Activated CD4-positive, alpha-beta T cell treated with anti-CD3 and anti-CD28 coated beads for 4 hours (primary cell): ENCODE measurements around the gene SLC26A1.

Source experiments
- DNase-seq, 2 donors: peaks; one replicate each; pipeline ENCODE4 v3.0.0-alpha.2; 2020

SLC26A1 gene

DNA sequence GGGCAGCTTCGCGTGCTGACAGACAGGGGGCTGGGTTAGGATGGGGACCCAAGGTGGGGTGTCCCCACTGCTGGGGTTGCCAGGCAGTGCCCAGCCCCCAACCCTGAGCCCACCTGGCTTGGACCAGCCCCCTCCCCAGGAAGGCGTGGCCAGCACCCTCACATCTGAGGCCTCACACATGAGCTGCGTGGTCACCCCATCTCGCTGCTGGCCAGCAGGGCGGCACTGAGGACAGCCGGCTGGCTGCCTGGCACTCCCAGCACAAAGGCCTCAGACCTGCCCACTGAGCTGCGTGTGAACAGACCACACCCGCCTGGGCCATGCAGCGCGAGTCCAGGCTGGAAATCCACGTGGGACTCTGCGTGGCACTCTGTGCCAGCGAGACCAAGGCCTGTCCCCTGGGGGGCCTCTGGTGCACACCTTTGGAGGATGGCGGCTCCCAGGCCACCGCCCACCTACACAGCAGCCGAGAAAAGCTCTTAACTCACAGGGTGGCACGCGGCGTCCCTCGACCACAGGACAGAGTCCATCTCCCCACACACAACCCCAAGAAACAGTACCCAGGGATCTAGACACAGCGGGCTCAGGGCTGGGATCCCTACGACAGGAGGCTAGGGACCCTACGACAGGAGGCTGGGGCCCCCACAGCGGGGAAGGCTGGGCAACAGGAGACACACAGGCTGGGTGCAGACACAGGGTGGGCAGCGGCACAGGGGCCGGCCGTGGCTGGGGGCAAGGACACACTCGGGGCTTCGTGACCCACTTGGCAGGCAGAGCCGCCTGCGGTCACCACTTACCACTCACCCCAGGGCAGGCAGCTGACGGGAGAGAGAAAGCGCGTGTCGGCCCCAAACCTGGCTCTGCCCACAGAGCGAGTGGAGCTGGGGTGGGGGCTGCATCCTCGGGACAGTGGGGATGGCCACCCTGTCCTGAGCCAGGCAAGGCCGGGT lies 29.7 kb downstream of the SLC26A1 start:
- no peak for DNase-seq

GRCh38 chr4:962231-963208 lies 30.7 kb downstream of the SLC26A1 start:
- no peak for DNase-seq

- no peak for DNase-seq
These were observed 31.6 kb downstream of the SLC26A1 start for GRCh38 chr4:961351-962230.

DNA sequence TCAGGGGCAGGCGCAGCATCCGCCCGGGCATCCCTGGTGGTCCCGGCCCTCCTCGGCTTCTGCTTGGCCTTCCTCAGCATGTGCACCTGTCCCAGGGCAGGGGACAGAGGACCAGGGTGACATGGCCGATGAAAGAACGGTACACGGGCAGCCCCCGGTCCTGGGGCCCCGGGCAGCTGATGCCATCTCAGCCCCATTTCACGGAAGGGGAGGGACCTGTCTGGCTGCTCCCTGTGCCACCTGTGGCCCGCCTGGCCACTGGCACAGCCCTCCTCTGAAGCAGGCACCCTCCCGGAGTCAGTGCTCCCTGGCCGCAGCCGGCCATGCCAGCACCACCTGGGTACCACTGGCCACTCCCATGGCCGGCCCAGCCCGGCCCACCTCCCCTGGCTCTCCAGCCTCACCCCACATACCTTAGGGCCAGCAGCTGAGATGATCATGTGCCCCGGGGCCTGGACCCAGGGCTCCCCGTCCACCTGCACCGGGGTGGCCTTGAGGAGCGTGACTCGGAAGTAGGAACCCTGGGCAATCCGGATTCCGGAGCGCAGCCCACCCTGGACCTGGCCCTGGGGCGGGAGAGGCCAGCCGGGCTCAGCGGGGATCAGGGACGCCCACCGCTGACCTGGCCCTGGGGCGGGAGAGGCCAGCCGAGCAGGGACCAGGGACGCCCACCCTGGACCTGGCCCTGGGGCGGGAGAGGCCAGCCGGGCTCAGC lies 32.4 kb downstream of the SLC26A1 start:
- no peak for DNase-seq

- DNase-seq, result no peak
These were observed 33.0 kb downstream of the SLC26A1 start for GRCh38 chr4:960140-960635.

DNA sequence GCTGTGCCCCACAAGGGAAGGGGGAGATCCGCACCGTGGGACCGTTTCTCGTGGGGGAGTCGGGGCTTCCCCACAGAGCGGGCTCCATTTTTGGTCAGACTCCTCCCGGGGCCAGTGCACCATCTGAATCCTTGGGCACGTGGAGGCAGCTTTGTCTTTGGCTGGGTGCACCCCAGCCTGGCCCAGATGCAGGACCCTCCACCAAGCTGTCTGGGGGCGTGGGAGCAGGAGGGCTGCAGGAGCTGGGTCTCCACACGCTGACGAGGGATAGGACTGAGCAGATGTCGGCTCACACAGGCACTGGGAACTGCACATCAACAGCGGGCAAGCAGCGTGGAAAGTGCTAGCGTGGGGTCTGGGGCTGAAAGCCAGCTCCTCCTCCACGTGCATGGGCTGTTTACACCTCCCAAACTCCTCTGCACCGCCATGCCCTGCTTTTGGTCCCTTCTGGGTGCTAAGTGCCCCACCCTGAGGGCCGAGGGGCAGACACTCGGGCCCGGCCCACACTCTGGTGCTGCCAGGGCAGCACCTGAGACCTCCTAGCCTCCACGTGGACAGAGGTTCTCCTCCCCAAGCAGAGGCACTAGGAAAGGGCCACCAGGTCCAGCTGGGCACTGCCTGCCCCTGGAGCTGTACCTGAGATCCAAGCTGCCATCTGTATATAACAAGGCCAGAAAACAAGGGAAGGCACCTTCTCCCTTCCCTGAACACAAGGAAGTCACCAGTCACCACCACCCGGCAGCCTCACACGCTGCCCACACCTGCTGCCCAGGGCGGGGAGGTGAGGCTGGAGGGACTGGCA lies 33.7 kb downstream of the SLC26A1 start:
- no peak for DNase-seq

- DNase-seq, result no peak
These were observed 34.4 kb downstream of the SLC26A1 start for GRCh38 chr4:958696-959337.

DNA sequence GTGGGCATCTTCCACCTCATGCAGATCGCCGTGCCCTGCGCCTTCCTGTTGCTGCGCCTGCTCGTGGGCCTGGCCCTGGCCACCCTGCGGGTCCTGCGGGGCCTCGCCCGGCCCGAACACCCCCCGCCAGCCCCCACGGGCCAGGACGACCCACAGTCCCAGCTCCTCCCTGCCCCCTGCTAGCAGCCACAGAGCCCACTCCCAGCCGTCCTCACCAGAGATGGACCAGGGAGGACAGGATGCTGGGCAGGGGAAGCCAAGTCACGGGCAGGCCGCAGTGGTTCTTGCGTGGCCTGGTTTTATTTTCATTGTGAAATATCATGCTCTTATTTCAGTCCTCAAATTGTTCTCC lies 34.9 kb downstream of the SLC26A1 start:
- no peak for DNase-seq

GRCh38 chr4:957581-958313 lies 35.5 kb downstream of the SLC26A1 start:
- DNase-seq, result no peak

GRCh38 chr4:957231-957580 lies 36.0 kb downstream of the SLC26A1 start:
- DNase-seq, result no peak

GRCh38 chr4:956531-957230 lies 36.5 kb downstream of the SLC26A1 start:
- DNase-seq, result no peak

DNA sequence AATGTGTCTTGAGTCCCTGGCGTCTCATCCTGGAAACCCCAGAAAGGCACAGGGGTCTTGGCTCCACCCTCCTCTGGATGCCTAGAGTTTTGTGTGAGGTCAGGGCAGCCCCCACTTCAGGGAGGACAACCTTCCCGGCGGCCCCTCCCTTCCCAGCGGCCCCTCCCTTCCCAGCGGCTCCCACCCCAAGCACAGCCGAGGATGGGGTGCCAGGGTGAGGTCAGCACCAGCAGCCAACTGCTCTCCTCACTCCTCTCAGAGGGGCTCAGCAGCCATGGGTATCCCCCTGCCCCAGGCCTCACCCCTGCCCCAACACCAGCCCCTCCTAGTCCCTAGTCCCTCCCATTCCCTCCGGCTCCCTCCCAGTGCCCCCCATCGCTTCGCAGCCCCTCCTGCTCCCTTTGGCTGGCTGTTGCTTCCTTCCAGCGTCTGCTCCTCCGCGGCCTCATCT lies 37.2 kb downstream of the SLC26A1 start:
- DNase-seq, result no peak

DNA sequence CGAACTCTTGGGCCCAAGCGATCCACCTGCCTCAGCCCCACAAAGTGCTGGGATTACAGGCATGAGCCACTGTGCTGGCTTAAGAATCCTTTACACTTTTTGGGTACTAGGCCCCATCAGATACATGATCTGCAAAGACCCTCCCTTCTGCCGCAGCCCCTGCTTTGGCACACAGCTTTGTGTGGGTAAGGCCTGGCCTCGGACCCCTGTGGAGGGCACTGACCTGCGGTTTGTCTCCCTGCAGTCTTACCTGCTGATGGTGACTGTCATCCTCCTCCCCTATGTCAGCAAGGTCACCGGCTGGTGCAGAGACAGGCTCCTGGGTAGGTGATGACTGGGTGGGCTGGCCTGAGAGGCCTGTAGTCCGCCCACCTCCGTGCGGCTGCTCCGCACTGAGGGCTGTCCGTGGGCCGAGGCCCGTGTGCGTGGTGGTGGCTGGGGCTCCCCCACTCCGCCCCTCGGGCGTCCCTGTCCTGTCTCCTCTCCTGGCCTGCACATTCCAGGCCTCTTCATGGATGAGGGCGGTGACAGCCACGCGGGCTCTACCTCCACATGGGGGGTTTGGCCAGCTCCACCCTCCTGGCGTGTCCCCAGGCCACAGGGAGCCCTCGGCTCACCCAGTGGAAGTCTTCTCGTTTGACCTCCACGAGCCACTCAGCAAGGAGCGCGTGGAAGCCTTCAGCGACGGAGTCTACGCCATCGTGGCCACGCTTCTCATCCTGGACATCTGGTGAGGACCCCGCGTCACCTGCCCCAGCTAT lies 37.9 kb downstream of the SLC26A1 start:
- no peak for DNase-seq

GRCh38 chr4:954211-955020 lies 38.8 kb downstream of the SLC26A1 start:
- no peak for DNase-seq

GRCh38 chr4:953574-953915 lies 39.7 kb downstream of the SLC26A1 start:
- no peak for DNase-seq

- no peak for DNase-seq
These were observed 40.2 kb downstream of the SLC26A1 start for GRCh38 chr4:952881-953573.
